ENCODE measurements around the gene GRK4. TPM values are rescaled to one million over a fixed set of nuclear protein-coding genes. Genes with fewer than 3 reads are reported as not detected.
A peak's percentile ranks its signal among the peaks of the same experiment; 100 is the strongest.

The GRK4 gene
- polyA plus RNA-seq, 1 of the 3 experiments (the other 2 are of a cell fraction), result 2.7 TPM

DNA sequence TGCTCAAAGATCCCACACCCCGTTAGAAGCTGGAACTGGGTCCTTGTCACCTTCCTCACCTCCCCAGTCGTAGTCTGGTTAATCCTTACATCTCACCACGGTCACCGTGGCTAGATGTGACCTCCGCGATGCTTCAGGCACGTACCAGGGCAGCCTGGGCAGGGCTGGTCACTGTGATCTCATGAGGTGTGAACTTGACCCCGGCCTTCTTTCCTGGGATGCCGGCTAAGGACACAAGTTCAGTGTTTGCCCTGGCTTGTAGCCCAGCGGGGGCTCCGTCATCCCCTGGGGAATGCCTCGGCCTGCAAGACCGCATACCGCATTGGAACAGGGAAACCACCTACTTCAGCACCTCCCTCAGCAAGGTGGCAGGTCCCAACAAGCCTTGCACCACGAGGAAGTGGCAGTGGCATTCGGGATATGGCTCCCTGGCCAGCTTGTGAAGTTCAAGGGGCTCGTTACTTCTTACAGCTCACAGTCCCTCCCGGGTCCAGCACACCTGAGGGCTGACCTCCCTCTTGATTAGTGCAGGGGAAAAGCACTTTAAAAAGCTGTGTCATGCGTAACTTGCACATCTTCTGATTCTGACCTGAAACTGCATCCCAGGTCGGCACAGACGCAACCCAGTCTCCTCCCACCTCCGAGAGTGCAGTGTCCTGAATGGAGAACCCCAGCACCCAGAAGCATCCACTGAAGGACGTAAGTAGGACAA is 26.1 kb upstream of the GRK4 start:
- 0 out of 2 replicates have a peak, but pooled peaks cover 19% of the 10 kb centered on the region for H4K20me1 ChIP-seq (ENCODE audit: insufficient read depth)
- H3K9me3 ChIP-seq, result no peaks in the 10 kb centered on the region
- ChIA-PET CTCF (no interaction called here), POLR2A (interaction anchor here (0.7 to 1.4 kb wide), 3 partner anchors 9 to 207 kb away, joined by 3 to 4 read pairs (median 3); no protein-coding TSS in a partner anchor)
- TF ChIP-seq, protein P1, sequence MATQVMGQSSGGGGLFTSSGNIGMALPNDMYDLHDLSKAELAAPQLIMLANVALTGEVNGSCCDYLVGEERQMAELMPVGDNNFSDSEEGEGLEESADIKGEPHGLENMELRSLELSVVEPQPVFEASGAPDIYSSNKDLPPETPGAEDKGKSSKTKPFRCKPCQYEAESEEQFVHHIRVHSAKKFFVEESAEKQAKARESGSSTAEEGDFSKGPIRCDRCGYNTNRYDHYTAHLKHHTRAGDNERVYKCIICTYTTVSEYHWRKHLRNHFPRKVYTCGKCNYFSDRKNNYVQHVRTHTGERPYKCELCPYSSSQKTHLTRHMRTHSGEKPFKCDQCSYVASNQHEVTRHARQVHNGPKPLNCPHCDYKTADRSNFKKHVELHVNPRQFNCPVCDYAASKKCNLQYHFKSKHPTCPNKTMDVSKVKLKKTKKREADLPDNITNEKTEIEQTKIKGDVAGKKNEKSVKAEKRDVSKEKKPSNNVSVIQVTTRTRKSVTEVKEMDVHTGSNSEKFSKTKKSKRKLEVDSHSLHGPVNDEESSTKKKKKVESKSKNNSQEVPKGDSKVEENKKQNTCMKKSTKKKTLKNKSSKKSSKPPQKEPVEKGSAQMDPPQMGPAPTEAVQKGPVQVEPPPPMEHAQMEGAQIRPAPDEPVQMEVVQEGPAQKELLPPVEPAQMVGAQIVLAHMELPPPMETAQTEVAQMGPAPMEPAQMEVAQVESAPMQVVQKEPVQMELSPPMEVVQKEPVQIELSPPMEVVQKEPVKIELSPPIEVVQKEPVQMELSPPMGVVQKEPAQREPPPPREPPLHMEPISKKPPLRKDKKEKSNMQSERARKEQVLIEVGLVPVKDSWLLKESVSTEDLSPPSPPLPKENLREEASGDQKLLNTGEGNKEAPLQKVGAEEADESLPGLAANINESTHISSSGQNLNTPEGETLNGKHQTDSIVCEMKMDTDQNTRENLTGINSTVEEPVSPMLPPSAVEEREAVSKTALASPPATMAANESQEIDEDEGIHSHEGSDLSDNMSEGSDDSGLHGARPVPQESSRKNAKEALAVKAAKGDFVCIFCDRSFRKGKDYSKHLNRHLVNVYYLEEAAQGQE (IDR thresholded peaks at IDR 0.05; ENCODE audit: low read depth, low read length), result no peak
- TF ChIP-seq SMC3 (IDR thresholded peaks at IDR 0.05; ENCODE audit: low read depth, low read length) (no peak), JUND (IDR thresholded peaks at IDR 0.05) (no peak), CHD2 (IDR thresholded peaks at IDR 0.05; ENCODE audit: low read length, partially characterized antibody) (no peak), GATA2 (CRISPR knock-in tag; IDR thresholded peaks at IDR 0.05) (no peak), TEAD4 (IDR thresholded peaks at IDR 0.05; ENCODE audit: borderline replicate concordance, insufficient read depth) (no peak), TCF12 (IDR thresholded peaks at IDR 0.05) (no peak), GABPA (IDR thresholded peaks at IDR 0.05; ENCODE audit: low read depth) (no peak), EP300 (IDR thresholded peaks at IDR 0.05; ENCODE audit: borderline replicate concordance in 1 of 2, low read depth in 1 of 2, low read length in 1 of 2) (no peak)
- TF ChIP-seq, protein P2, sequence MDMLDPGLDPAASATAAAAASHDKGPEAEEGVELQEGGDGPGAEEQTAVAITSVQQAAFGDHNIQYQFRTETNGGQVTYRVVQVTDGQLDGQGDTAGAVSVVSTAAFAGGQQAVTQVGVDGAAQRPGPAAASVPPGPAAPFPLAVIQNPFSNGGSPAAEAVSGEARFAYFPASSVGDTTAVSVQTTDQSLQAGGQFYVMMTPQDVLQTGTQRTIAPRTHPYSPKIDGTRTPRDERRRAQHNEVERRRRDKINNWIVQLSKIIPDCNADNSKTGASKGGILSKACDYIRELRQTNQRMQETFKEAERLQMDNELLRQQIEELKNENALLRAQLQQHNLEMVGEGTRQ (IDR thresholded peaks at IDR 0.05; ENCODE audit: borderline replicate concordance, low read depth, low read length), result no peak
- TF ChIP-seq, protein P3, sequence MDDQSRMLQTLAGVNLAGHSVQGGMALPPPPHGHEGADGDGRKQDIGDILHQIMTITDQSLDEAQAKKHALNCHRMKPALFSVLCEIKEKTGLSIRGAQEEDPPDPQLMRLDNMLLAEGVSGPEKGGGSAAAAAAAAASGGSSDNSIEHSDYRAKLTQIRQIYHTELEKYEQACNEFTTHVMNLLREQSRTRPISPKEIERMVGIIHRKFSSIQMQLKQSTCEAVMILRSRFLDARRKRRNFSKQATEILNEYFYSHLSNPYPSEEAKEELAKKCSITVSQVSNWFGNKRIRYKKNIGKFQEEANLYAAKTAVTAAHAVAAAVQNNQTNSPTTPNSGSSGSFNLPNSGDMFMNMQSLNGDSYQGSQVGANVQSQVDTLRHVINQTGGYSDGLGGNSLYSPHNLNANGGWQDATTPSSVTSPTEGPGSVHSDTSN (IDR thresholded peaks at IDR 0.05), result no peak
- TF ChIP-seq, protein P4, sequence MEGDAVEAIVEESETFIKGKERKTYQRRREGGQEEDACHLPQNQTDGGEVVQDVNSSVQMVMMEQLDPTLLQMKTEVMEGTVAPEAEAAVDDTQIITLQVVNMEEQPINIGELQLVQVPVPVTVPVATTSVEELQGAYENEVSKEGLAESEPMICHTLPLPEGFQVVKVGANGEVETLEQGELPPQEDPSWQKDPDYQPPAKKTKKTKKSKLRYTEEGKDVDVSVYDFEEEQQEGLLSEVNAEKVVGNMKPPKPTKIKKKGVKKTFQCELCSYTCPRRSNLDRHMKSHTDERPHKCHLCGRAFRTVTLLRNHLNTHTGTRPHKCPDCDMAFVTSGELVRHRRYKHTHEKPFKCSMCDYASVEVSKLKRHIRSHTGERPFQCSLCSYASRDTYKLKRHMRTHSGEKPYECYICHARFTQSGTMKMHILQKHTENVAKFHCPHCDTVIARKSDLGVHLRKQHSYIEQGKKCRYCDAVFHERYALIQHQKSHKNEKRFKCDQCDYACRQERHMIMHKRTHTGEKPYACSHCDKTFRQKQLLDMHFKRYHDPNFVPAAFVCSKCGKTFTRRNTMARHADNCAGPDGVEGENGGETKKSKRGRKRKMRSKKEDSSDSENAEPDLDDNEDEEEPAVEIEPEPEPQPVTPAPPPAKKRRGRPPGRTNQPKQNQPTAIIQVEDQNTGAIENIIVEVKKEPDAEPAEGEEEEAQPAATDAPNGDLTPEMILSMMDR (IDR thresholded peaks at IDR 0.05), result no peak
- WGBS (ENCODE audit: low lambda C conversion rate), result 92% methylated on average over 12 of the region's 23 CpGs
- peaks cover 30 to 52% of the 10 kb centered on the region in 2 experiments for H3K36me3 ChIP-seq (replicated peaks in 1 of 2; ENCODE audit: control insufficient read depth in 1 of 2, insufficient read depth in 2 of 2, low read length in 1 of 2)
- no peak overlapping the region for H2AFZ ChIP-seq (ENCODE audit: low read depth)
- no peak overlapping the region for H3K9ac ChIP-seq
- H3K9me2 ChIP-seq, result no peaks in the 10 kb centered on the region
- H3K4me2 ChIP-seq, result peak overlapping the region; percentile 99
- H3K27me3 ChIP-seq (ENCODE audit: insufficient read depth), result no peaks in the 10 kb centered on the region
- H3K4me1 ChIP-seq (ENCODE audit: control insufficient read depth in 1 of 2, insufficient read depth in 2 of 2, low read depth in 1 of 2, low read length in 1 of 2), result peaks cover 20 to 41% of the 10 kb centered on the region in 2 experiments
- peak overlapping the region; percentile 30 to 56; a peak in 3 of 4 replicates for H3K27ac ChIP-seq (ENCODE audit: low read depth in 2 of 2, low read length in 1 of 2)
- peaks cover 48% of the 10 kb centered on the region for H3K79me2 ChIP-seq (ENCODE audit: insufficient read depth)
- H3K4me3 ChIP-seq (ENCODE audit: low read depth in 2 of 2, low read length in 1 of 2), result 0 out of 4 replicates have a peak overlapping the region, but pooled peaks of 1 of the 2 experiments have one; percentile 9
- peaks cover 16% of the 10 kb centered on the region for H3F3A ChIP-seq (replicated peaks; ENCODE audit: insufficient read depth)
- no peak for DNase-seq
